Measurements from ENCODE around the gene PNO1. TPM values are rescaled to one million over a fixed set of nuclear protein-coding genes. Genes with fewer than 3 reads are reported as not detected.
A peak's percentile ranks its signal among the peaks of the same experiment; 100 is the strongest.

Gene PNO1
- total and polyA plus RNA-seq, 9 of the 15 experiments (the other 6 are each of a cell fraction or from before 2014, with no cell fraction given), result 11.8 to 81.7 (median 41.1) TPM

DNA sequence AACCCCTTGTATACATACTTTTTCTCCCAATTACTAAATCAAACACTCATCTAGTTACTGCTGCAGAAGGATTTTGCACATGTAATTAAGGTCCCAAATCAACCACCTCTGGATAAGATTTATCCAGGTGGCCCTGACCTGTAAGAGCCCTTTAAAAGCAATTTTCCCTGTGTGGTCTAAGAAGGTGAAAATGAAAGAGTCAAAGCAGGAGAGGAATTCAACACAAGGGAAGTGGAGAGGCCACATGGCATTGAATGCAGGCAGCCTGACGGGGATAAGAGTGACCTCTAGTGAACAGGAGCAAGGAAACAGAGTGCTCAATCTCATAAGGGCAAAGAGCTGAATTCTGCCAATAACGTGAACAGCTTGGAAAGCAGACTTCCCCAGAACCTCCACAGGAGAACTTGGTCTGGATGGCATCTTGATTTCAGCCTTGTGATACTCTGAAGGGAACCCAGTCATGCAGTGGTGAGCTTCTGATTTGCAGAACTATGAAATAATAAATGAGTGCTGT is 67.5 kb downstream of the PNO1 start (continued):
- TF ChIP-seq, protein P1, sequence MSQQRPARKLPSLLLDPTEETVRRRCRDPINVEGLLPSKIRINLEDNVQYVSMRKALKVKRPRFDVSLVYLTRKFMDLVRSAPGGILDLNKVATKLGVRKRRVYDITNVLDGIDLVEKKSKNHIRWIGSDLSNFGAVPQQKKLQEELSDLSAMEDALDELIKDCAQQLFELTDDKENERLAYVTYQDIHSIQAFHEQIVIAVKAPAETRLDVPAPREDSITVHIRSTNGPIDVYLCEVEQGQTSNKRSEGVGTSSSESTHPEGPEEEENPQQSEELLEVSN (IDR thresholded peaks at IDR 0.05; ENCODE audit: borderline replicate concordance in 1 of 2, extremely low read depth in 1 of 2, insufficient read depth in 1 of 2, insufficient read length in 1 of 2, low read depth in 1 of 2, low read length in 1 of 2, poor library complexity in 1 of 2, severe bottlenecking in 1 of 2), result peak in 1 of 2 experiments; percentile 27
- TF ChIP-seq ZNF274 (IDR thresholded peaks at IDR 0.05; ENCODE audit: borderline replicate concordance, low read depth, low read length) (no peak), SMC3 (conservative IDR thresholded peaks at IDR 0.05; ENCODE audit: insufficient read depth, low read depth, low read length) (no peak), BRD9 (IDR thresholded peaks at IDR 0.05; ENCODE audit: low read depth, partially characterized antibody) (no peak), FOXK2 (conservative IDR thresholded peaks at IDR 0.05 in 1 of 2, IDR thresholded peaks at IDR 0.05 in 1 of 2; ENCODE audit: low read depth in 2 of 2) (peak; percentile 25 to 39; a peak in 2 of 4 replicates), PHB (CRISPR knock-in tag; IDR thresholded peaks at IDR 0.05) (no peak), SMARCA5 (IDR thresholded peaks at IDR 0.05) (peak; percentile 63; the same call in 1 of the 2 replicates)
- TF ChIP-seq, protein P2, sequence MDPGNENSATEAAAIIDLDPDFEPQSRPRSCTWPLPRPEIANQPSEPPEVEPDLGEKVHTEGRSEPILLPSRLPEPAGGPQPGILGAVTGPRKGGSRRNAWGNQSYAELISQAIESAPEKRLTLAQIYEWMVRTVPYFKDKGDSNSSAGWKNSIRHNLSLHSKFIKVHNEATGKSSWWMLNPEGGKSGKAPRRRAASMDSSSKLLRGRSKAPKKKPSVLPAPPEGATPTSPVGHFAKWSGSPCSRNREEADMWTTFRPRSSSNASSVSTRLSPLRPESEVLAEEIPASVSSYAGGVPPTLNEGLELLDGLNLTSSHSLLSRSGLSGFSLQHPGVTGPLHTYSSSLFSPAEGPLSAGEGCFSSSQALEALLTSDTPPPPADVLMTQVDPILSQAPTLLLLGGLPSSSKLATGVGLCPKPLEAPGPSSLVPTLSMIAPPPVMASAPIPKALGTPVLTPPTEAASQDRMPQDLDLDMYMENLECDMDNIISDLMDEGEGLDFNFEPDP (CRISPR knock-in tag; IDR thresholded peaks at IDR 0.05), result no peak
- TF ChIP-seq, protein P3, sequence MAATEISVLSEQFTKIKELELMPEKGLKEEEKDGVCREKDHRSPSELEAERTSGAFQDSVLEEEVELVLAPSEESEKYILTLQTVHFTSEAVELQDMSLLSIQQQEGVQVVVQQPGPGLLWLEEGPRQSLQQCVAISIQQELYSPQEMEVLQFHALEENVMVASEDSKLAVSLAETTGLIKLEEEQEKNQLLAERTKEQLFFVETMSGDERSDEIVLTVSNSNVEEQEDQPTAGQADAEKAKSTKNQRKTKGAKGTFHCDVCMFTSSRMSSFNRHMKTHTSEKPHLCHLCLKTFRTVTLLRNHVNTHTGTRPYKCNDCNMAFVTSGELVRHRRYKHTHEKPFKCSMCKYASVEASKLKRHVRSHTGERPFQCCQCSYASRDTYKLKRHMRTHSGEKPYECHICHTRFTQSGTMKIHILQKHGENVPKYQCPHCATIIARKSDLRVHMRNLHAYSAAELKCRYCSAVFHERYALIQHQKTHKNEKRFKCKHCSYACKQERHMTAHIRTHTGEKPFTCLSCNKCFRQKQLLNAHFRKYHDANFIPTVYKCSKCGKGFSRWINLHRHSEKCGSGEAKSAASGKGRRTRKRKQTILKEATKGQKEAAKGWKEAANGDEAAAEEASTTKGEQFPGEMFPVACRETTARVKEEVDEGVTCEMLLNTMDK (IDR thresholded peaks at IDR 0.05; ENCODE audit: borderline replicate concordance, insufficient read depth, low read depth, low read length, poor library complexity, severe bottlenecking), result peak; percentile 7
- TF ChIP-seq, protein P4, sequence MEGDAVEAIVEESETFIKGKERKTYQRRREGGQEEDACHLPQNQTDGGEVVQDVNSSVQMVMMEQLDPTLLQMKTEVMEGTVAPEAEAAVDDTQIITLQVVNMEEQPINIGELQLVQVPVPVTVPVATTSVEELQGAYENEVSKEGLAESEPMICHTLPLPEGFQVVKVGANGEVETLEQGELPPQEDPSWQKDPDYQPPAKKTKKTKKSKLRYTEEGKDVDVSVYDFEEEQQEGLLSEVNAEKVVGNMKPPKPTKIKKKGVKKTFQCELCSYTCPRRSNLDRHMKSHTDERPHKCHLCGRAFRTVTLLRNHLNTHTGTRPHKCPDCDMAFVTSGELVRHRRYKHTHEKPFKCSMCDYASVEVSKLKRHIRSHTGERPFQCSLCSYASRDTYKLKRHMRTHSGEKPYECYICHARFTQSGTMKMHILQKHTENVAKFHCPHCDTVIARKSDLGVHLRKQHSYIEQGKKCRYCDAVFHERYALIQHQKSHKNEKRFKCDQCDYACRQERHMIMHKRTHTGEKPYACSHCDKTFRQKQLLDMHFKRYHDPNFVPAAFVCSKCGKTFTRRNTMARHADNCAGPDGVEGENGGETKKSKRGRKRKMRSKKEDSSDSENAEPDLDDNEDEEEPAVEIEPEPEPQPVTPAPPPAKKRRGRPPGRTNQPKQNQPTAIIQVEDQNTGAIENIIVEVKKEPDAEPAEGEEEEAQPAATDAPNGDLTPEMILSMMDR (IDR thresholded peaks at IDR 0.05 in 2 of 3, conservative IDR thresholded peaks at IDR 0.05 in 1 of 3; ENCODE audit: insufficient read depth in 2 of 3, low read depth in 1 of 3, low read length in 3 of 3), result peak; percentile 52 to 62 (median 57)
